IMR-90 (cell line): ENCODE measurements around the gene NEUROG3. TPM values are rescaled to one million over a fixed set of nuclear protein-coding genes. Genes with fewer than 3 reads are reported as not detected.

Source experiments
- ATAC-seq: fragments of 200-7000 bp; cut with Tn5 transposase; 2 replicates; pipeline ENCODE4 v1.9.1; 2020; ENCODE audit warnings: low read depth, mild to moderate bottlenecking, moderate library complexity
- BruUV-seq: library from RNA; stranded (reverse); fragments of 400-500 nt; replicated peaks from 2 replicates; lab custom pipeline; 2021; lab: Mats Ljungman, UMichigan
- CTCF ChIA-PET: fragments of 300-600 bp; formaldehyde crosslinking; extraction: SDS; loops from one replicate; lab custom pipeline; 2021; ENCODE audit warnings: antibody characterized with exemption; lab: Yijun Ruan, JAX
- POLR2A ChIA-PET: fragments of 300-600 bp; sonication (Branson Sonifier 250); formaldehyde crosslinking; loops from one replicate; lab custom pipeline; 2022; ENCODE audit warnings: antibody characterized with exemption; ENCODE audit not compliant: unreplicated experiment; lab: Charles Lee
- DNase-seq: peaks from one replicate; pipeline ENCODE4 v3.0.0; 2013
- H2AFZ ChIP-seq: replicated peaks from 2 replicates; pipeline ENCODE3; 2013; ENCODE audit warnings: low read length, mild to moderate bottlenecking; ENCODE audit not compliant: poor library complexity
- H2AK5ac ChIP-seq: 2 replicates; pipeline ENCODE4 v1.6.1; 2013; ENCODE audit warnings: low read depth, low read length, inconsistent platforms
- H2AK9ac ChIP-seq: replicated peaks from 2 replicates; pipeline ENCODE3; 2013; ENCODE audit warnings: mild to moderate bottlenecking, low read depth, low read length, moderate library complexity; ENCODE audit not compliant: poor library complexity
- H2BK120ac ChIP-seq: 2 replicates; pipeline ENCODE4 v1.6.1; 2013; ENCODE audit warnings: low read depth, low read length, inconsistent platforms
- H2BK15ac ChIP-seq: 3 replicates; pipeline ENCODE4 v1.6.1; 2013; ENCODE audit warnings: low read depth, low read length, inconsistent platforms
- H2BK20ac ChIP-seq: 2 replicates; pipeline ENCODE4 v1.6.1; 2013; ENCODE audit warnings: low read depth, mild to moderate bottlenecking, inconsistent platforms, low read length, moderate library complexity
- H2BK5ac ChIP-seq: 2 replicates; pipeline ENCODE4 v1.6.1; 2013; ENCODE audit warnings: mild to moderate bottlenecking, low read depth, low read length, inconsistent platforms; ENCODE audit not compliant: poor library complexity, severe bottlenecking
- H3K14ac ChIP-seq: replicated peaks from 2 replicates; pipeline ENCODE4 v1.6.1; 2013; ENCODE audit warnings: low read depth, low read length, inconsistent platforms
- H3K18ac ChIP-seq: 2 replicates; pipeline ENCODE4 v1.6.1; 2013; ENCODE audit warnings: low read depth, low read length, control low read depth
- H3K23ac ChIP-seq: 2 replicates; pipeline ENCODE4 v1.6.1; 2013; ENCODE audit warnings: low read depth, low read length, inconsistent platforms
- H3K27ac ChIP-seq: 2 replicates; pipeline ENCODE4 v1.5.1; 2013; ENCODE audit warnings: mild to moderate bottlenecking, control low read depth, low read length; ENCODE audit not compliant: insufficient read depth
- H3K27me3 ChIP-seq: 2 replicates; pipeline ENCODE4 v1.6.1; 2013; ENCODE audit warnings: low read length; ENCODE audit not compliant: control insufficient read depth, insufficient read depth
- H3K36me3 ChIP-seq: 2 replicates; pipeline ENCODE4 v1.6.1; 2013; ENCODE audit warnings: low read length, mixed read lengths; ENCODE audit not compliant: control insufficient read depth, insufficient read depth
- H3K4ac ChIP-seq: 2 replicates; pipeline ENCODE4 v1.6.1; 2013; ENCODE audit warnings: low read depth, low read length, inconsistent platforms
- H3K4me1 ChIP-seq: 2 replicates; pipeline ENCODE4 v1.6.1; 2013; ENCODE audit warnings: low read length, mixed read lengths; ENCODE audit not compliant: control insufficient read depth, insufficient read depth
- H3K4me2 ChIP-seq: 2 replicates; pipeline ENCODE4 v1.6.1; 2013; ENCODE audit warnings: low read depth, mild to moderate bottlenecking, control low read depth, low read length, moderate library complexity
- H3K4me3 ChIP-seq: 2 replicates; pipeline ENCODE4 v1.5.1; 2013; ENCODE audit warnings: low read depth, mild to moderate bottlenecking, control low read depth, low read length, moderate library complexity; ENCODE audit not compliant: insufficient read depth
- H3K56ac ChIP-seq: 2 replicates; pipeline ENCODE4 v1.6.1; 2013; ENCODE audit warnings: low read length, inconsistent platforms; ENCODE audit not compliant: insufficient read depth; ENCODE audit errors: extremely low read depth
- H3K79me1 ChIP-seq, 2 experiments: 2 replicates each; pipeline ENCODE4 v1.6.1; 2013; ENCODE audit warnings: low read length in 2 of 2, inconsistent platforms in 1 of 2, low read depth in 1 of 2
- H3K9ac ChIP-seq: 2 replicates; pipeline ENCODE4 v1.6.1; 2013; ENCODE audit warnings: low read depth, low read length, control low read depth
- H3K9me1 ChIP-seq: 2 replicates; pipeline ENCODE4 v1.6.1; 2013; ENCODE audit warnings: low read length, inconsistent platforms; ENCODE audit not compliant: insufficient read depth
- H3K9me3 ChIP-seq: 2 replicates; pipeline ENCODE4 v1.6.1; 2013; ENCODE audit warnings: low read length; ENCODE audit not compliant: control insufficient read depth, insufficient read depth
- H4K20me1 ChIP-seq: 2 replicates; pipeline ENCODE4 v1.6.1; 2013; ENCODE audit warnings: low read length, inconsistent platforms; ENCODE audit not compliant: insufficient read depth
- H4K5ac ChIP-seq: 2 replicates; pipeline ENCODE4 v1.6.1; 2013; ENCODE audit warnings: mild to moderate bottlenecking, low read depth, low read length, control low read depth
- H4K8ac ChIP-seq, 2 experiments: 2 replicates each; pipeline ENCODE4 v1.6.1; 2013; ENCODE audit warnings: low read depth in 2 of 2, low read length in 2 of 2, control low read depth in 1 of 2, inconsistent platforms in 1 of 2
- H4K91ac ChIP-seq: 2 replicates; pipeline ENCODE4 v1.6.1; 2013; ENCODE audit warnings: low read depth, low read length, inconsistent platforms; ENCODE audit not compliant: insufficient read depth
- ELK1 ChIP-seq: fragments of 150-350 bp; IDR thresholded peaks from 2 replicates; pipeline ENCODE4 v1.6.1; 2016; ENCODE audit warnings: low read depth, mild to moderate bottlenecking, low read length, moderate library complexity, borderline replicate concordance
- SMC3 ChIP-seq: fragments of 150-350 bp; IDR thresholded peaks from 2 replicates; pipeline ENCODE4 v1.6.1; 2016; ENCODE audit warnings: low read depth, mild to moderate bottlenecking, antibody characterized with exemption, low read length, moderate library complexity
- WGBS, 2 experiments: methylation state at CpG; one replicate each; pipeline versions ENCODE4 v1.1.5 to v1.1.7; 2013; ENCODE audit warnings: missing lambda C conversion rate in 2 of 2; ENCODE audit not compliant: insufficient read length in 1 of 2; ENCODE audit errors: extremely low coverage in 2 of 2; 5-methylcytosine and 5-hydroxymethylcytosine counted together
- dilution Hi-C: fragments of 300-500 bp; cut with HindIII; formaldehyde crosslinking; loops from one replicate; pipeline ENCODE4 v1.14.3; 2018; ENCODE audit warnings: low sequenced_read_pairs; ENCODE audit not compliant: unreplicated experiment
- in situ Hi-C: fragments of 300-500 bp; cut with MboI; formaldehyde crosslinking; loops from 3 replicates; pipeline ENCODE4 v1.14.3; 2019; ENCODE audit warnings: low sequenced_read_pairs, inconsistent platforms, mixed read lengths
- intact Hi-C: fragments of 100-400 bp; cut with micrococcal nuclease; formaldehyde crosslinking; loops from 2 replicates; pipeline ENCODE4 v1.10.0; 2022
- polyA plus RNA-seq, 3 experiments: library from polyadenylated mRNA; depleted of rRNA; stranded (reverse); fragments of >200 nt; gene quantifications; 2 replicates each; pipeline ENCODE4 v1.2.3, GENCODE V29; 2012; ENCODE audit warnings: low replicate concordance in 1 of 3
- total RNA-seq: library from RNA; depleted of rRNA; stranded (reverse); fragments of >200 nt; gene quantifications from 2 replicates; pipeline ENCODE4 v1.2.3, GENCODE V29; 2012

Gene NEUROG3
- total and polyA plus RNA-seq, 2 of the 4 experiments (the other 2 are of a cell fraction): not detected

DNA sequence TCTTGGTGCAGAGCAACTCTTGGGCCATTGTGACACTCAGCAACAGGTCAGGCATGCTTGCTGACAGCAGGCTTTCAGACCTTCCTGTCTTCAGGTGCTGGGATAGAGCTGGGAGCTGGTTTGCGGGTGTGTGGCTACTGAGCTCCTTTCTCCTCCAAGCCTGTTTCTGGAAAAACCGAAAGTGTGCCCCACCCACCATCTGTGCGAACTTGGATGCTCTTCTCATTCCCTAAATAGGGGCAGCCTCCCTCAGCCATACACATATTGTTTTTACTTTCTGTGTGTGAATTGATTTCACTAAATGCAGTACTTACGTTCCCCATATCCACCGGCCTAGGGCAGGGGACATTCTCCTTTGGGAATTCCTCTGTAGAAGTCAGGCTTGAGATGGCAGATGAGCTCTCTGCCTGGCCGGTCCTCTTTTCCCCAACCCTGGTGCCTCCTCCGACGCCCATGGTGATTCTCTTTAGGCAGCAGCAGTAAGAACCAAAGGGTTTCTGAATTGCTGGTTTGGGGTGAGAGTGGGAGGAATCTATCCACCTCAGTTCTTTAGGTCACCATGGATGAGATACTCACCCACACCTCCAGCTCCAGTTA is 6.3 kb upstream of the NEUROG3 start:
- H3K14ac ChIP-seq: no peak overlapping the region
- in situ Hi-C loops: no loop called here
- H3K4me1 ChIP-seq: no peaks in the 10 kb centered on the region
- H4K91ac ChIP-seq: no peak overlapping the region
- H2BK20ac ChIP-seq: no peak overlapping the region
- no peak overlapping the region for H2AK9ac ChIP-seq
- no peaks in the 10 kb centered on the region for H4K20me1 ChIP-seq
- no TSS peak for BruUV-seq
- no peak overlapping the region for H2BK120ac ChIP-seq
- no peak overlapping the region for H3K27ac ChIP-seq
- H3K4me2 ChIP-seq: no peak overlapping the region
- no peaks in the 10 kb centered on the region for H3K9me3 ChIP-seq
- TF ChIP-seq ELK1 (no peak), SMC3 (no peak)
- dilution Hi-C loops: no loop called here
- ChIA-PET CTCF (no interaction called here), POLR2A (no interaction called here)
- H4K5ac ChIP-seq: no peak overlapping the region
- no peaks in the 10 kb centered on the region for H3K9me1 ChIP-seq
- intact Hi-C loops: no loop called here
- H3K18ac ChIP-seq: no peak overlapping the region
- no peak overlapping the region for H2AFZ ChIP-seq
- no peak overlapping the region for H3K23ac ChIP-seq
- WGBS, 2 experiments: 0% methylated on average over 1 of the region's 8 CpGs; no CpG with 5 or more reads in 1 of the 2 experiments
- no peak overlapping the region for H3K4ac ChIP-seq
- H3K27me3 ChIP-seq: peaks cover 58% of the 10 kb centered on the region
- H3K36me3 ChIP-seq: no peaks in the 10 kb centered on the region
- H3K9ac ChIP-seq: no peak overlapping the region
- H2AK5ac ChIP-seq: no peak overlapping the region
- H2BK5ac ChIP-seq: no peak overlapping the region
- ATAC-seq: no peak
- DNase-seq: no peak
- no peak overlapping the region for H4K8ac ChIP-seq
- H3K4me3 ChIP-seq: no peak overlapping the region
- no peak overlapping the region for H2BK15ac ChIP-seq
- no peaks in the 10 kb centered on the region for H3K79me1 ChIP-seq
- H3K56ac ChIP-seq: no peak overlapping the region
